ENCODE results near the gene IDH3A. TPM values are rescaled to one million over a fixed set of nuclear protein-coding genes. Genes with fewer than 3 reads are reported as not detected.
A peak's percentile ranks its signal among the peaks of the same experiment; 100 is the strongest.

IDH3A gene
- total RNA-seq, 2 donors from 2014 or later: 17.8 to 39.7 TPM

- H3K4me1 ChIP-seq: no peaks in the 10 kb centered on the region
- WGBS, 2 donors: 73 to 82% methylated on average over 5 of the region's 5 CpGs
Observed at GRCh38 chr15:78179906-78180305, 30.7 kb downstream of the IDH3A start.

GRCh38 chr15:78182336-78182700 lies 33.2 kb downstream of the IDH3A start:
- Histone ChIP-seq H3K27me3 (no peaks in the 10 kb centered on the region), H3K27ac (no peak overlapping the region), H3K9me3 (no peaks in the 10 kb centered on the region), H3K4me1 (no peaks in the 10 kb centered on the region), H3K4me3 (no peak overlapping the region), H3K36me3 (replicated peaks in 1 of 2; ENCODE audit: insufficient read depth in 1 of 2, low read depth in 2 of 2) (no peaks in the 10 kb centered on the region)
- DNase-seq (no peak), ATAC-seq (no peak)
- WGBS, 2 donors: 85 to 88% methylated on average over 4 to 5 of the region's 5 CpGs
- intact Hi-C loops (cut with DNase I): no loop called here
- no peak for TF ChIP-seq POLR2A (IDR thresholded peaks at IDR 0.05)
- TF ChIP-seq CTCF (IDR thresholded peaks at IDR 0.05): no peak

More at GRCh38 chr15:78179906-78180305, 30.7 kb downstream of the IDH3A start:
- no peak overlapping the region for H3K27ac ChIP-seq
- H3K36me3 ChIP-seq (replicated peaks in 1 of 2; ENCODE audit: insufficient read depth in 1 of 2, low read depth in 2 of 2): no peaks in the 10 kb centered on the region
- H3K9me3 ChIP-seq: no peaks in the 10 kb centered on the region
- intact Hi-C loops (cut with DNase I): loop anchor here (5.0 kb wide), 1 partner anchor 62 kb away; no protein-coding TSS in a partner anchor
- ATAC-seq: no peak
- no peaks in the 10 kb centered on the region for H3K27me3 ChIP-seq
- no peak for TF ChIP-seq POLR2A (IDR thresholded peaks at IDR 0.05)
- TF ChIP-seq CTCF (IDR thresholded peaks at IDR 0.05): no peak
- no peak overlapping the region for H3K4me3 ChIP-seq
- DNase-seq: no peak

- DNase-seq (no peak), ATAC-seq (no peak)
- no peaks in the 10 kb centered on the region for H3K4me1 ChIP-seq
- H3K27ac ChIP-seq: no peak overlapping the region
- H3K9me3 ChIP-seq: no peaks in the 10 kb centered on the region
- intact Hi-C loops (cut with DNase I): no loop called here
- TF ChIP-seq CTCF (IDR thresholded peaks at IDR 0.05) (no peak), POLR2A (IDR thresholded peaks at IDR 0.05) (no peak)
- H3K36me3 ChIP-seq (replicated peaks in 1 of 2; ENCODE audit: insufficient read depth in 1 of 2, low read depth in 2 of 2): no peaks in the 10 kb centered on the region
- no peak overlapping the region for H3K4me3 ChIP-seq
- H3K27me3 ChIP-seq: no peaks in the 10 kb centered on the region
- WGBS, 2 donors: 81 to 90% methylated on average over 4 of the region's 4 CpGs
Observed at GRCh38 chr15:78182821-78183220, 33.7 kb downstream of the IDH3A start.

- H3K36me3 ChIP-seq (replicated peaks in 1 of 2; ENCODE audit: insufficient read depth in 1 of 2, low read depth in 2 of 2): no peaks in the 10 kb centered on the region
- H3K9me3 ChIP-seq: no peaks in the 10 kb centered on the region
- WGBS, 2 donors: 77 to 87% methylated on average over 5 to 10 of the region's 10 CpGs
- intact Hi-C loops (cut with DNase I): loop anchor here (5.0 kb wide), 1 partner anchor 81 kb away; no protein-coding TSS in a partner anchor
- H3K4me1 ChIP-seq: no peaks in the 10 kb centered on the region
- TF ChIP-seq POLR2A (IDR thresholded peaks at IDR 0.05) (no peak), CTCF (IDR thresholded peaks at IDR 0.05) (no peak)
- H3K27ac ChIP-seq: no peak overlapping the region
- no peak overlapping the region for H3K4me3 ChIP-seq
- no peaks in the 10 kb centered on the region for H3K27me3 ChIP-seq
- ATAC-seq (no peak), DNase-seq (peak in 1 of 4 donors; percentile 9)
Observed at GRCh38 chr15:78192826-78193594, 43.8 kb downstream of the IDH3A start.
